HG03354 (cell line): ENCODE measurements around the gene PCNX3.

Source experiments
- ATAC-seq: cut with Tn5 transposase; IDR thresholded peaks from one replicate; pipeline ENCODE4 v1.9.1; 2021; ENCODE audit warnings: mild to moderate bottlenecking; ENCODE audit not compliant: unreplicated experiment, poor library complexity, severe bottlenecking

Gene PCNX3

GRCh38 chr11:65595543-65596281 is 19.9 kb upstream of the PCNX3 start, which contains the start of gene KCNK7:
Gene KCNK7, minus strand, starts transcription at chr11:65595800. Its CDS starts 28 bp downstream, at chr11:65595772.
- ATAC-seq, result no peak

GRCh38 chr11:65596520-65596919 is 19.1 kb upstream of the PCNX3 start:
- ATAC-seq, result no peak

- ATAC-seq, result no peak
These were observed 17.3 kb upstream of the PCNX3 start for GRCh38 chr11:65598258-65598699.

- no peak for ATAC-seq
These were observed 16.2 kb upstream of the PCNX3 start for GRCh38 chr11:65599216-65599954.

- ATAC-seq, result no peak
These were observed 15.7 kb upstream of the PCNX3 start for GRCh38 chr11:65599955-65600246.

GRCh38 chr11:65604258-65604657 is 11.3 kb upstream of the PCNX3 start:
- ATAC-seq, result no peak

GRCh38 chr11:65606876-65607613 is 8.5 kb upstream of the PCNX3 start:
- ATAC-seq, result no peak

- no peak for ATAC-seq
These were observed 7.8 kb upstream of the PCNX3 start for GRCh38 chr11:65607614-65608426.

GRCh38 chr11:65609229-65609628 is 6.3 kb upstream of the PCNX3 start:
- ATAC-seq, result no peak

- no peak for ATAC-seq
These were observed 5.9 kb upstream of the PCNX3 start for GRCh38 chr11:65609665-65610064.

- no peak for ATAC-seq
These were observed 5.2 kb upstream of the PCNX3 start for GRCh38 chr11:65610404-65610803.

GRCh38 chr11:65611028-65611757 is 4.4 kb upstream of the PCNX3 start:
- ATAC-seq, result no peak

- no peak for ATAC-seq
These were observed 3.6 kb upstream of the PCNX3 start for GRCh38 chr11:65611758-65612603.

- ATAC-seq, result no peak
These were observed 2.9 kb upstream of the PCNX3 start for GRCh38 chr11:65612691-65613090.

GRCh38 chr11:65613091-65613928 is 2.3 kb upstream of the PCNX3 start:
- no peak for ATAC-seq

GRCh38 chr11:65615950-65616574 is 486 bp downstream of the PCNX3 start:
- peak; percentile 14 for ATAC-seq

GRCh38 chr11:65616575-65617001 is 1.0 kb downstream of the PCNX3 start:
- no peak for ATAC-seq
